ENCODE data around the gene DAB2IP.

- no peak for TF ChIP-seq POLR2A (IDR thresholded peaks at IDR 0.05)
- TF ChIP-seq, protein P1, sequence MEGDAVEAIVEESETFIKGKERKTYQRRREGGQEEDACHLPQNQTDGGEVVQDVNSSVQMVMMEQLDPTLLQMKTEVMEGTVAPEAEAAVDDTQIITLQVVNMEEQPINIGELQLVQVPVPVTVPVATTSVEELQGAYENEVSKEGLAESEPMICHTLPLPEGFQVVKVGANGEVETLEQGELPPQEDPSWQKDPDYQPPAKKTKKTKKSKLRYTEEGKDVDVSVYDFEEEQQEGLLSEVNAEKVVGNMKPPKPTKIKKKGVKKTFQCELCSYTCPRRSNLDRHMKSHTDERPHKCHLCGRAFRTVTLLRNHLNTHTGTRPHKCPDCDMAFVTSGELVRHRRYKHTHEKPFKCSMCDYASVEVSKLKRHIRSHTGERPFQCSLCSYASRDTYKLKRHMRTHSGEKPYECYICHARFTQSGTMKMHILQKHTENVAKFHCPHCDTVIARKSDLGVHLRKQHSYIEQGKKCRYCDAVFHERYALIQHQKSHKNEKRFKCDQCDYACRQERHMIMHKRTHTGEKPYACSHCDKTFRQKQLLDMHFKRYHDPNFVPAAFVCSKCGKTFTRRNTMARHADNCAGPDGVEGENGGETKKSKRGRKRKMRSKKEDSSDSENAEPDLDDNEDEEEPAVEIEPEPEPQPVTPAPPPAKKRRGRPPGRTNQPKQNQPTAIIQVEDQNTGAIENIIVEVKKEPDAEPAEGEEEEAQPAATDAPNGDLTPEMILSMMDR (IDR thresholded peaks at IDR 0.05), result no peak
Observed at GRCh38 chr9:121675381-121675780, 23.9 kb downstream of the DAB2IP start.
